Natural killer cell (primary cell): ENCODE measurements around the gene PTEN. TPM values are rescaled to one million over a fixed set of nuclear protein-coding genes. Genes with fewer than 3 reads are reported as not detected.
A peak's percentile ranks its signal among the peaks of the same experiment; 100 is the strongest.

Source experiments
- ATAC-seq, 3 donors: fragments of 150-1000 bp in 2 of 3; fragments of 200-7000 bp in 1 of 3; cut with Tn5 transposase; 1 replicate in 1 of 3; 2 replicates in 2 of 3; pipeline ENCODE4 v1.10.0; 2021; ENCODE audit warnings: mild to moderate bottlenecking in 2 of 3, moderate library complexity in 2 of 3
- DNase-seq, 2 donors: peaks; one replicate each; pipeline versions ENCODE4 v3.0.0 to v3.0.0-alpha.2; 2013 to 2021; ENCODE audit warnings: mixed read lengths in 1 of 2
- H3K27ac ChIP-seq: one replicate; pipeline ENCODE4 v1.5.1; 2013; ENCODE audit warnings: mild to moderate bottlenecking, low read length
- H3K27me3 ChIP-seq: one replicate; pipeline ENCODE4 v1.6.1; 2013; ENCODE audit warnings: low read length; ENCODE audit not compliant: control insufficient read depth, insufficient read depth
- H3K36me3 ChIP-seq: one replicate; pipeline ENCODE4 v1.6.1; 2013; ENCODE audit warnings: low read length; ENCODE audit not compliant: control insufficient read depth, insufficient read depth
- H3K4me1 ChIP-seq: one replicate; pipeline ENCODE4 v1.6.1; 2013; ENCODE audit warnings: low read length; ENCODE audit not compliant: control insufficient read depth, insufficient read depth
- H3K4me3 ChIP-seq: one replicate; pipeline ENCODE4 v1.5.1; 2013; ENCODE audit warnings: low read length
- H3K9me3 ChIP-seq: one replicate; pipeline ENCODE4 v1.6.1; 2013; ENCODE audit warnings: low read length; ENCODE audit not compliant: control insufficient read depth, insufficient read depth
- H3K27ac Mint-ChIP-seq, 2 donors: one replicate each; pipeline ENCODE4 v1.8.0; 2022; ENCODE audit warnings: mild to moderate bottlenecking in 2 of 2, mixed read lengths in 2 of 2, moderate library complexity in 1 of 2
- H3K27me3 Mint-ChIP-seq, 2 donors: one replicate each; pipeline ENCODE4 v1.8.0; 2022; ENCODE audit warnings: low read depth in 2 of 2, mixed read lengths in 2 of 2
- H3K36me3 Mint-ChIP-seq: one replicate; pipeline ENCODE4 v1.8.0; 2022; ENCODE audit warnings: mixed read lengths
- H3K4me1 Mint-ChIP-seq, 2 donors: one replicate each; pipeline ENCODE4 v1.8.0; 2022; ENCODE audit warnings: mixed read lengths in 2 of 2
- H3K4me3 Mint-ChIP-seq: one replicate; pipeline ENCODE4 v1.8.0; 2022; ENCODE audit warnings: mild to moderate bottlenecking, moderate library complexity, mixed read lengths
- H3K9me3 Mint-ChIP-seq, 2 donors: one replicate each; pipeline ENCODE4 v1.8.0; 2022; ENCODE audit warnings: mixed read lengths in 2 of 2
- CTCF ChIP-seq: fragments of 200-600 bp; IDR thresholded peaks from one replicate; pipeline ENCODE4 v1.8.0; 2022; ENCODE audit warnings: antibody characterized with exemption
- WGBS: methylation state at CpG from one replicate; pipeline ENCODE4 v1.1.7; 2013; ENCODE audit warnings: missing lambda C conversion rate; ENCODE audit not compliant: insufficient coverage; 5-methylcytosine and 5-hydroxymethylcytosine counted together
- intact Hi-C: fragments of 100-400 bp; cut with micrococcal nuclease; formaldehyde crosslinking; loops from one replicate; pipeline ENCODE4 v1.14.2; 2022
- total RNA-seq, 4 donors: library from RNA; stranded (reverse); fragments of 120-200 nt in 1 of 4; gene quantifications; one replicate each; pipeline versions ENCODE4 v1.2.3 to v1.2.4, GENCODE V29; 2013 to 2022

The PTEN gene
- total RNA-seq, 3 donors from 2014 or later (not counting 1 experiment from before 2014, with no cell fraction given): 107 to 142 (median 121) TPM

- H3K36me3 ChIP-seq: peaks cover 20% of the 10 kb centered on the region
- H3K4me3 Mint-ChIP-seq: no peak overlapping the region
- H3K4me1 Mint-ChIP-seq: peaks cover 45 to 46% of the 10 kb centered on the region in 2 donors
- TF ChIP-seq CTCF: no peak
- no peak overlapping the region for H3K27ac ChIP-seq
- H3K27me3 ChIP-seq: no peaks in the 10 kb centered on the region
- WGBS: 100% methylated on average over 1 of the region's 1 CpG
- H3K36me3 Mint-ChIP-seq: peaks cover 15% of the 10 kb centered on the region
- ATAC-seq: no peak
- H3K9me3 ChIP-seq: peaks cover 2% of the 10 kb centered on the region
- no peaks in the 10 kb centered on the region for H3K4me1 ChIP-seq
- no peaks in the 10 kb centered on the region for H3K27me3 Mint-ChIP-seq
- no peak overlapping the region for H3K4me3 ChIP-seq
- peak overlapping the region in 1 of 2 donors; percentile 4 for H3K27ac Mint-ChIP-seq
- intact Hi-C loops: no loop called here
- peaks cover 0 to 3% of the 10 kb centered on the region in 2 donors for H3K9me3 Mint-ChIP-seq
- no peak for DNase-seq
Observed at GRCh38 chr10:87887146-87887545, 23.7 kb downstream of the PTEN start.

- Mint-ChIP-seq H3K9me3 (peaks cover 0 to 3% of the 10 kb centered on the region in 2 donors), H3K27ac (peak overlapping the region in 1 of 2 donors; percentile 4), H3K36me3 (peaks cover 15% of the 10 kb centered on the region), H3K4me3 (no peak overlapping the region), H3K27me3 (no peaks in the 10 kb centered on the region), H3K4me1 (peaks cover 46% of the 10 kb centered on the region in 2 donors)
- H3K4me1 ChIP-seq: no peaks in the 10 kb centered on the region
- ATAC-seq (no peak), DNase-seq (no peak)
- TF ChIP-seq CTCF: no peak
- no peak overlapping the region for H3K27ac ChIP-seq
- 87% methylated on average over 2 of the region's 2 CpGs for WGBS
- intact Hi-C loops: no loop called here
- no peaks in the 10 kb centered on the region for H3K27me3 ChIP-seq
- H3K36me3 ChIP-seq: peaks cover 20% of the 10 kb centered on the region
- H3K4me3 ChIP-seq: no peak overlapping the region
- peaks cover 2% of the 10 kb centered on the region for H3K9me3 ChIP-seq
Observed at GRCh38 chr10:87887548-87888289, 24.3 kb downstream of the PTEN start.

- WGBS: no CpG with 5 or more reads among the region's 1 CpG
- H3K4me1 Mint-ChIP-seq: peaks cover 62 to 65% of the 10 kb centered on the region in 2 donors
Observed at GRCh38 chr10:87895430-87895829, 32.0 kb downstream of the PTEN start.

More at GRCh38 chr10:87895430-87895829, 32.0 kb downstream of the PTEN start:
- Histone ChIP-seq H3K9me3 (no peaks in the 10 kb centered on the region), H3K4me1 (no peaks in the 10 kb centered on the region), H3K27me3 (no peaks in the 10 kb centered on the region), H3K4me3 (no peak overlapping the region), H3K27ac (no peak overlapping the region), H3K36me3 (peaks cover 9% of the 10 kb centered on the region)
- no peaks in the 10 kb centered on the region for H3K9me3 Mint-ChIP-seq
- DNase-seq (no peak), ATAC-seq (no peak)
- H3K27me3 Mint-ChIP-seq: no peaks in the 10 kb centered on the region
- intact Hi-C loops: no loop called here
- no peaks in the 10 kb centered on the region for H3K36me3 Mint-ChIP-seq
- no peak overlapping the region for H3K4me3 Mint-ChIP-seq
- no peak for TF ChIP-seq CTCF
- H3K27ac Mint-ChIP-seq: peak overlapping the region; percentile 47 to 65
